ENCODE measurements around the gene COL11A2. TPM values are rescaled to one million over a fixed set of nuclear protein-coding genes. Genes with fewer than 3 reads are reported as not detected.
A peak's percentile ranks its signal among the peaks of the same experiment; 100 is the strongest.

COL11A2 gene
- total and polyA plus RNA-seq, 2 donors: 0.30 to 1.3 TPM

- no peaks in the 10 kb centered on the region for H3K36me3 ChIP-seq (ENCODE audit: insufficient read depth)
- H3K4me3 ChIP-seq (ENCODE audit: low read depth, low read length): peak overlapping the region; percentile 21
- WGBS: 3% methylated on average over 72 of the region's 72 CpGs
- H3K4me1 ChIP-seq (ENCODE audit: insufficient read depth): no peaks in the 10 kb centered on the region
- H3K27ac ChIP-seq (ENCODE audit: low read depth): no peak overlapping the region
- DNase-seq (ENCODE audit: extremely low spot score): no peak
Measured at GRCh38 chr6:33192671-33193602, 670 bp upstream of the COL11A2 start.

DNA sequence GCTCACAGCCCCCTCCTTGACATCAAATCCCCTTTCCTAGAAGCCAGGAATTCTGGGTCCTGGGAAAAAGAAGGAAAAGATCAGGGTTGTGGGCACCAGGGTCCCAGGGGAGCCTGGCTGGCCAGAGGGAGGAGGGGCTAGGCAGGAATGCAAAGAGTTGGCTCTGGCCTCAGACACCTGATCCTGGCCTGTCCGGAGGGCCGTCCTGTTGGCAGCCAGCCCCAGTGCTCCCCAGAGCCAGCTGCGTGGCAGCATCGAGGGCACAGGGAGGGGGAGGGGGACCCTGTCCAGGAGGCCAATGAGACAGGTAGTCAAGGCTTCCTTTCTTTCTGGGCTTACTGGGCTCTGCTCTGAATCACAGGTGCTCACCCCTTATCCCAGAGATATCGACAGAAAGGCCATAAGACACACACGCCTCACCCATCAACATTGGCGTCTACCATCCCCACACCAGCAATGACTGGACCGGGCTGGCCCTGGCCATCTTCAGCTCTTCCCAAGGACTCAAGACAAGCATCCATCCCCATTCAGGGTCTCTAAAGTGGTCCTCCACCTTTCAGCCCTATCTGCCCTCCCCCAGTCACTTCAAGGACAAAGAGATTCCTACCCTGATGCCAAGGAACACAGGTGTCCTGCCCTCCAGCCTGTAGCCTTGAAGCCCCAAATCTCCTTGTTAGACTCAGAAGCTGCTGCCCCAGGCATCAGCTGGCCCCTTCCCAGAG lies 723 bp downstream of the COL11A2 start:
- no peak for DNase-seq (ENCODE audit: extremely low spot score)
- Histone ChIP-seq H3K4me3 (ENCODE audit: low read depth, low read length) (no peak overlapping the region), H3K27ac (ENCODE audit: low read depth) (no peak overlapping the region), H3K4me1 (ENCODE audit: insufficient read depth) (no peaks in the 10 kb centered on the region), H3K36me3 (ENCODE audit: insufficient read depth) (no peaks in the 10 kb centered on the region)
- WGBS: 39% methylated on average over 8 of the region's 8 CpGs

DNA sequence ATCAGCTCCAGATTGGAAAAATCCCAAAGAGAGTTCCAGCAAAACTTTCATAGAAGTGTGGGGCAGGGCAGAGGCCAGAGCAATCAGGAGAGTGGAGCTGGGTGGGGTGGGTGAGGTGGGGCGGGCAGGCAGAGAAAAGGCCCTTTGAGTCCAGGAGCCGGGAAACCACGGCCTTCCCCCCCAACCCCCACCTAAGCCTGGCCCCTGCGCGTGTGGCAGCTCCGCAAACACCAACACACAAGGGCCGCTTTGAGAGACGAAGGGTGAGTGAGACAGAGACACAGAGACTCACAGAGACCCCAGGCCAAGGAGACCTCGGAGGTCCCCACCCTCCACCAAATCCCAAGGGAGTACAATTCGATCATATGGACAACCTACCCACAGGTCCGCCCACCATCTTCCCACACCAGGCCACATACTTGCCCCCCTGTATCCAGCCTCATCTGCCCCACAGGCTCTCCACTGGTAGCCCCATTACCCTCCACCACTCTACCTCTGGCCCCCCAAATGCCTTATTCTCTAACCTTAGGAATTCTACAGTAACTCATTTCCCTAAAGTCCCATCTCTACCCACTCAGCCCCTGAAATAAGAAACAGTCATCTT lies 1.7 kb downstream of the COL11A2 start:
- Histone ChIP-seq H3K27ac (ENCODE audit: low read depth) (no peak overlapping the region), H3K4me1 (ENCODE audit: insufficient read depth) (no peaks in the 10 kb centered on the region), H3K4me3 (ENCODE audit: low read depth, low read length) (no peak overlapping the region), H3K36me3 (ENCODE audit: insufficient read depth) (no peaks in the 10 kb centered on the region)
- 86% methylated on average over 11 of the region's 11 CpGs for WGBS
- no peak for DNase-seq (ENCODE audit: extremely low spot score)

DNA sequence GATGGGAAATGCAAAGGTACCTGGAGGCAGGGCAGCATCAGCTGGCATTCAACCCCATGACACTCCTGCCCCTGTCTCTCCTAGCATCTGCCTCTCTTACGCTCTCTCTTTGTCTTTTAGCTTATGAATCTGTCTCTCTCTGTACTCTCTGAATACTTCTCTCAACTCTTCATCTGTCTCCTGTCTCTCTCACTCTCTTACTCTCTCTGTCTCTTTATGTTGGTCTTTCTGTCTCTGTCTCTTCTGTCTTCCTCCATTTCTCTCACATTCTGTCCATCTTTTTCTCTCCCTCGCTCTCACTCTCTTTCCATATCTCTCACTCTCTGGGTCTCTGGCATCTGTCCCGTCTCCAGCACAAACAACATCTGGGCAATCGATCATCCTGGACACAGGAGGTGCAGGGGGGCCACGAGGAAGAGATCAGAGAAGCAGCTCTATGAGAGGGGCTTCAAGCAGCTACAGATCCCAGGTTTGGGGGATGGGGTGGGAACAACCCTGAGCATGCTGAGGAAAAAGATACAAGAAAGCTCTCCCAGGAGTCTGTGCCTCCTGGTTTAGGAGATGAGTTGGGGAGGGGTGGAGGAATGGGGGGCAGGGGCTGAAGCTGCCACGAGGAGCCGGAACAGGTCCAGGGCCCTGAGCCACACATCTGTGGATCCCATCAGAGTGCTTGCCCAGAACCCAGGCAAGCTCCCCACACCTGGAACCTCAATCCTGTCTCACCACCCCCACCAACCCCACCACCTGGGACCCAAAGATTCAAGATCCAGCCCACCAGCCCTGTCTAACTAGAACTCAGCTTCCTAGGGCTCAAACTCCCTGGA lies 2.4 kb downstream of the COL11A2 start:
- DNase-seq (ENCODE audit: extremely low spot score): no peak
- H3K4me3 ChIP-seq (ENCODE audit: low read depth, low read length): no peak overlapping the region
- no peaks in the 10 kb centered on the region for H3K36me3 ChIP-seq (ENCODE audit: insufficient read depth)
- 53% methylated on average over 7 of the region's 7 CpGs for WGBS
- H3K27ac ChIP-seq (ENCODE audit: low read depth): no peak overlapping the region
- H3K4me1 ChIP-seq (ENCODE audit: insufficient read depth): no peaks in the 10 kb centered on the region

DNA sequence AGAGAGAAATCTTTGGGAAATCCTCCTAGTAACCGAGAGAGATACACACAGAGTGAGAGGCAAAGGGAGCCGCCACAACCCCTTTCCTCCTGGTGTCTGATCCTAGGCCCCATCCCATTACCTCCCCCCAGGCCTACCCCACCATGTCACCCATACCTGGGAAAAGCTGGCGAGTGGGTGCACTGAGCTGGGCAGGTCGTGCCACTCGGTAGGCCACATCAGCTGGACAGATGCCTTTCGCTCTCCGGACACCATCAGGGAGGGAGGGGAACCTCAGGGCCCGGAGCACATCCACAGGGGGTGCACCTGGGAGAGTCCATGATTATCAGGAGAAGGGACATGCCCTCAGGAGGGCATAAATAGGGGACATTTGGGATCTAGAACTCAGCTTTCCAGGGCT lies 3.1 kb downstream of the COL11A2 start:
- no peaks in the 10 kb centered on the region for H3K36me3 ChIP-seq (ENCODE audit: insufficient read depth)
- no peak for DNase-seq (ENCODE audit: extremely low spot score)
- WGBS: 84% methylated on average over 8 of the region's 8 CpGs
- H3K27ac ChIP-seq (ENCODE audit: low read depth): no peak overlapping the region
- H3K4me1 ChIP-seq (ENCODE audit: insufficient read depth): no peaks in the 10 kb centered on the region
- H3K4me3 ChIP-seq (ENCODE audit: low read depth, low read length): no peak overlapping the region

- no peak for DNase-seq (ENCODE audit: extremely low spot score)
- Histone ChIP-seq H3K4me3 (ENCODE audit: low read depth, low read length) (no peak overlapping the region), H3K27ac (ENCODE audit: low read depth) (no peak overlapping the region), H3K36me3 (ENCODE audit: insufficient read depth) (no peaks in the 10 kb centered on the region), H3K4me1 (ENCODE audit: insufficient read depth) (no peaks in the 10 kb centered on the region)
- WGBS: 85% methylated on average over 1 of the region's 1 CpG
Measured at GRCh38 chr6:33187809-33188208, 4.5 kb downstream of the COL11A2 start.

DNA sequence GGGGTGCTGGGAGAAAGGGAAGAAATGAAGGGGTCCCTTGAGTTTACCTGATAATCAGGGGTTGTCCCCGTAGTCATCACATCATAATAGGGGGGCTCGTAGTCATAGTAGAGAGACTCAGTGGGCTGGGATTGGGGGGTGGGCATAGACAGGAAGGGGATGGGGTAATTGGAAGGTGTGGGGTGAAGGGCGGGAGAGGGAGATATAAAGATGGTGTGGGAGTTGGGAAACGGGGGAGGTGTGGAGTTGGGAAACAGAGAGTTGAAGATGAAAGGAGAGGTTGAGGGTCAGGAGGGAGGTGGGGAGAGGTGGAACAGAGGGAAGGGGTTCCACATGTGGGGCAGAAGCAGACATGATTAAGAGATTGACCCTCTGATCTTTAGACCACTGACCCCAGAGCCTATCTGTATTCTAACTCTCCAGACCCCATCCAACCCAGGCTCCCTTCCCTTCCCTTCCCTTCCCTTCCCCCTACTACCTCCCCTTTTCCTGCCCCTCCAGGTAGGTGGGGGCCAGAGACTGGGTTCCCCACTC lies 6.5 kb downstream of the COL11A2 start:
- WGBS: 60% methylated on average over 4 of the region's 4 CpGs
- DNase-seq (ENCODE audit: extremely low spot score): no peak
- H3K4me3 ChIP-seq (ENCODE audit: low read depth, low read length): no peak overlapping the region

GRCh38 chr6:33185190-33185589 lies 7.1 kb downstream of the COL11A2 start:
- Histone ChIP-seq H3K36me3 (ENCODE audit: insufficient read depth) (no peaks in the 10 kb centered on the region), H3K4me3 (ENCODE audit: low read depth, low read length) (no peak overlapping the region), H3K27ac (ENCODE audit: low read depth) (no peak overlapping the region), H3K4me1 (ENCODE audit: insufficient read depth) (no peaks in the 10 kb centered on the region)
- DNase-seq (ENCODE audit: extremely low spot score): no peak
- WGBS: 57% methylated on average over 9 of the region's 9 CpGs

More for the DNA sequence above, 6.5 kb downstream of the COL11A2 start:
- Histone ChIP-seq H3K36me3 (ENCODE audit: insufficient read depth) (no peaks in the 10 kb centered on the region), H3K4me1 (ENCODE audit: insufficient read depth) (no peaks in the 10 kb centered on the region), H3K27ac (ENCODE audit: low read depth) (no peak overlapping the region)

DNA sequence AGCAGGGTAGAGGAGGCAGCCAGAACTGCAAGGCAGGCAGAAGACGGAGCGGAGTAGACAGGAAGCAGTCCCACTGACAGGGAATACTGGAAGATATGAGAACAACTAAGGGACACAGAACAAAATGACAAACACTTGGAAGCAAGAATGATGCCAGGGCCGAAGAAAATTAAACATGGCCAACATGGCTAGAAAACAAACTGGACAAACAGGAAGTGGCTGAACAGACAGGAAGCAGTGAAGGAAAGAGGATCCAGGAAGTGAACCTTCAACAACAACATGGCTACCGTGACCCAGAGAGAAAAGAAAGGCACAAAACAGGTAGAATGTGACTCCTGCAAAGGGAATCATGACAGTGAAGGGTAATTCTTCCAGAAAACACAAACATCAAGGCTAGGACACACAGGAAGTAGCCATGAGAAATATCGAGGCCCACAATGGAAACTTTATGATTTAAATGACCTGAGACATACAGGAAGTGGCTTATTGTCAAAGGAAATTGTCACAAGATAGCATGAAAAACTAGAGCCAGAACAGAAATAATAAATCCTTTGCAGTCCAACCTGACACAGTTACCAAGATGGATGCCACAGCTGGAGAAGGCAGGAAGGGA lies 9.1 kb downstream of the COL11A2 start:
- no peak overlapping the region for H3K27ac ChIP-seq (ENCODE audit: low read depth)
- no peak for DNase-seq (ENCODE audit: extremely low spot score)
- H3K36me3 ChIP-seq (ENCODE audit: insufficient read depth): no peaks in the 10 kb centered on the region
- WGBS: 72% methylated on average over 5 of the region's 5 CpGs
- H3K4me3 ChIP-seq (ENCODE audit: low read depth, low read length): no peak overlapping the region
- H3K4me1 ChIP-seq (ENCODE audit: insufficient read depth): no peaks in the 10 kb centered on the region

- no peaks in the 10 kb centered on the region for H3K4me1 ChIP-seq (ENCODE audit: insufficient read depth)
- DNase-seq (ENCODE audit: extremely low spot score): no peak
- 85% methylated on average over 7 of the region's 7 CpGs for WGBS
Measured at GRCh38 chr6:33181141-33181540, 11.1 kb downstream of the COL11A2 start.

DNA sequence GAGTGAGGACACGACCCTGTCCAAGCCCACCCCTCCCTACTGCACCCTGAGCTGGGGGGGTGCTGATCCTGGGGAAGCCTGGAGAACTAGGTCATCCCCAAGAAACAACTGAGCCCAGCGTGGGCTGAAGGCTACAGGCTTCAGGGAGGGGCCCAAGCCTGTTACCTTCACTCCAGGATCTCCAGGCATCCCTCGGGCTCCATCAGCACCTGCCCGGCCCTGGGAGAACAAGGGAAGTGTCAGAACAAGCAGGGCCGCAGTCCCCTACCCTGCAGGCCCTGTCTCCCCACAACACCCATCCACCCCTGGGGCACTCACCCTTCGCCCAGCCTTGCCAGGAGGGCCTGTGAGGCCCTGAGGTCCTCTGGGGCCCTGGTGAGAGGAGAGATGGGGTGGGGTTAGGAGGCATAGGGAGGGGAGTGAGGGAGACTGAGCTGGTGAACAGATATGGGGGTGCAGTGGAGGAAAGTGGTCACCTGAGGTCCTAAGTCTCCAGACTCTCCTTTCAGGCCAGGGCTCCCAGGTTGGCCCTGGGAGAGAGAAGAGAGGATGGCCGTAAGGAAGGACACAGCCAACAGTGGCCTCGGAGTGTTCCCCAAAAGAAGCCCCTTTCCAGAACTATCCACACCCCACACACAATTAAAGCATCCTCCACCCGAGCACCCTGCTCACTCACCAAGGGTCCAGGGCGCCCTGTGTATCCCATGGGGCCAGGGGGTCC lies 13.4 kb downstream of the COL11A2 start:
- Histone ChIP-seq H3K4me1 (ENCODE audit: insufficient read depth) (no peaks in the 10 kb centered on the region), H3K27ac (ENCODE audit: low read depth) (no peak overlapping the region), H3K4me3 (ENCODE audit: low read depth, low read length) (no peak overlapping the region), H3K36me3 (ENCODE audit: insufficient read depth) (no peaks in the 10 kb centered on the region)
- 87% methylated on average over 10 of the region's 10 CpGs for WGBS
- DNase-seq (ENCODE audit: extremely low spot score): no peak

More at GRCh38 chr6:33181141-33181540, 11.1 kb downstream of the COL11A2 start:
- no peak overlapping the region for H3K27ac ChIP-seq (ENCODE audit: low read depth)
- H3K4me3 ChIP-seq (ENCODE audit: low read depth, low read length): no peak overlapping the region
- H3K36me3 ChIP-seq (ENCODE audit: insufficient read depth): no peaks in the 10 kb centered on the region
